NCI-H187 treated with DMSO at 0.1 percent for 48 hours (cell line): ENCODE data around the gene PPM1N.

ENCODE experiments used
- DNase-seq: peaks from one replicate; lab custom pipeline; 2025; lab: John Stamatoyannopoulos, UW

PPM1N gene

GRCh38 chr19:45492137-45492626 is 6.1 kb upstream of the PPM1N start:
- no peak for DNase-seq

- no peak for DNase-seq
Measured at GRCh38 chr19:45492627-45493470, 5.4 kb upstream of the PPM1N start.

- DNase-seq: no peak
Measured at GRCh38 chr19:45494261-45494916, 3.9 kb upstream of the PPM1N start.

- DNase-seq: no peak
Measured at GRCh38 chr19:45495178-45495577, 3.1 kb upstream of the PPM1N start.

- no peak for DNase-seq
Measured at GRCh38 chr19:45496349-45496953, 1.8 kb upstream of the PPM1N start.

GRCh38 chr19:45497791-45498190 is 452 bp upstream of the PPM1N start:
- no peak for DNase-seq

- peak; percentile 23 for DNase-seq
Measured at GRCh38 chr19:45499196-45500180, 1.2 kb downstream of the PPM1N start.

GRCh38 chr19:45500918-45501729 is 2.9 kb downstream of the PPM1N start:
- no peak for DNase-seq

- DNase-seq: no peak
Measured at GRCh38 chr19:45501730-45502014, 3.4 kb downstream of the PPM1N start.

GRCh38 chr19:45502111-45502510 is 3.9 kb downstream of the PPM1N start:
- no peak for DNase-seq

- DNase-seq: no peak
Measured at GRCh38 chr19:45503909-45504308, 5.7 kb downstream of the PPM1N start.

GRCh38 chr19:45505151-45505995 is 7.1 kb downstream of the PPM1N start:
- DNase-seq: no peak

GRCh38 chr19:45505996-45506245 is 7.7 kb downstream of the PPM1N start:
- no peak for DNase-seq

- DNase-seq: peak; percentile 46
Measured at GRCh38 chr19:45506246-45506988, 8.2 kb downstream of the PPM1N start.

GRCh38 chr19:45506989-45507871 is 9.0 kb downstream of the PPM1N start, which contains the start of gene VASP:
Gene VASP, plus strand, starts transcription at chr19:45507479. Its CDS starts 293 bp downstream, at chr19:45507772.
- DNase-seq: no peak

- no peak for DNase-seq
Measured at GRCh38 chr19:45507872-45508416, 9.7 kb downstream of the PPM1N start.

GRCh38 chr19:45508417-45508860 is 10.2 kb downstream of the PPM1N start:
- no peak for DNase-seq
